HepG2 (cell line): ENCODE measurements around the gene EDEM1. TPM values are rescaled to one million over a fixed set of nuclear protein-coding genes. Genes with fewer than 3 reads are reported as not detected.

Source experiments
- ATAC-seq: fragments of 200-7000 bp; cut with Tn5 transposase; 3 replicates; pipeline ENCODE4 v1.9.1; 2020; ENCODE audit warnings: mild to moderate bottlenecking, moderate library complexity
- BruUV-seq: library from RNA; stranded (reverse); fragments of 400-500 nt; replicated peaks from 2 replicates; lab custom pipeline; 2021; lab: Mats Ljungman, UMichigan
- CTCF ChIA-PET: fragments of 300-600 bp; formaldehyde crosslinking; extraction: SDS; loops from one replicate; lab custom pipeline; 2021; ENCODE audit warnings: low total read pairs, inconsistent platforms, low intra/inter-chr PET ratio; lab: Yijun Ruan, JAX
- POLR2A ChIA-PET: fragments of 350-600 bp; sonication (Branson Sonifier 250); formaldehyde crosslinking; loops from one replicate; lab custom pipeline; 2020; ENCODE audit warnings: antibody characterized with exemption, inconsistent platforms; lab: Yijun Ruan, JAX
- DNase-seq: peaks from one replicate; pipeline ENCODE4 v3.0.0-alpha.2; 2015; ENCODE audit warnings: low spot score
- FAIRE-seq: peaks from 3 replicates; lab custom pipeline; 2011; peaks lifted over from hg19 to GRCh38; lab: Jason Lieb, UNC
- H2AFZ ChIP-seq: one replicate; pipeline ENCODE4 v1.6.1; 2011; ENCODE audit warnings: low read length, inconsistent platforms
- H3K27ac ChIP-seq: fragments of 300-600 bp; 3 replicates; pipeline ENCODE4 v1.8.0; 2011; ENCODE audit warnings: mixed run types, mild to moderate bottlenecking, mixed read lengths, low read length, inconsistent platforms; ENCODE audit not compliant: insufficient read depth; ENCODE audit errors: extremely low read length
- H3K27me3 ChIP-seq, 2 experiments: fragments of 200-600 bp in 1 of 2; 2 replicates in 1 of 2; 3 replicates in 1 of 2; pipeline versions ENCODE4 v1.6.0 to v1.8.0; 2011; ENCODE audit warnings: low read length in 2 of 2, mild to moderate bottlenecking in 2 of 2, moderate library complexity in 2 of 2, inconsistent platforms in 1 of 2; ENCODE audit not compliant: insufficient read depth in 2 of 2, control insufficient read depth in 1 of 2
- H3K36me3 ChIP-seq, 2 experiments: fragments of 200-600 bp in 1 of 2; replicated peaks in 1 of 2; 2 replicates in 1 of 2; 3 replicates in 1 of 2; pipeline versions ENCODE4 v1.5.1 to v1.8.0; 2011; ENCODE audit warnings: low read length in 2 of 2, inconsistent platforms in 1 of 2; ENCODE audit not compliant: insufficient read depth in 2 of 2, control insufficient read depth in 1 of 2
- H3K4me1 ChIP-seq: 2 replicates; pipeline ENCODE4 v1.5.1; 2012; ENCODE audit warnings: low read length, inconsistent platforms; ENCODE audit not compliant: insufficient read depth
- H3K4me2 ChIP-seq: 2 replicates; pipeline ENCODE4 v1.6.0; 2011; ENCODE audit warnings: low read depth, low read length, inconsistent platforms
- H3K4me3 ChIP-seq, 3 experiments: fragments of 200-600 bp in 1 of 3; sonication (generic), shearing (Covaris generic) in 1 of 3; replicated peaks in 1 of 3; 2 replicates each; pipeline ENCODE4 v1.5.1; 2011 to 2016; ENCODE audit warnings: low read length in 3 of 3, inconsistent platforms in 2 of 3, low read depth in 2 of 3, mild to moderate bottlenecking in 2 of 3, control low read depth in 1 of 3, mixed read lengths in 1 of 3; ENCODE audit not compliant: insufficient read depth in 1 of 3
- H3K79me2 ChIP-seq: one replicate; pipeline ENCODE4 v1.6.1; 2011; ENCODE audit warnings: low read length, inconsistent platforms; ENCODE audit not compliant: insufficient read depth
- H3K9ac ChIP-seq: 2 replicates; pipeline ENCODE4 v1.6.0; 2011; ENCODE audit warnings: mild to moderate bottlenecking, low read depth, low read length, inconsistent platforms; ENCODE audit not compliant: insufficient read depth
- H3K9me3 ChIP-seq: 2 replicates; pipeline ENCODE4 v1.5.1; 2012; ENCODE audit warnings: mild to moderate bottlenecking, low read length
- H4K20me1 ChIP-seq: 2 replicates; pipeline ENCODE4 v1.6.0; 2011; ENCODE audit warnings: inconsistent platforms, mild to moderate bottlenecking, low read length, moderate library complexity; ENCODE audit not compliant: insufficient read depth
- MEIS2 ChIP-seq: sonication (generic); formaldehyde crosslinking; IDR thresholded peaks from 2 replicates; pipeline ENCODE4 v1.9.0; 2021; ENCODE audit warnings: mild to moderate bottlenecking, missing genetic modification reagents
- MTA3 ChIP-seq: sonication (generic); formaldehyde crosslinking; IDR thresholded peaks from 2 replicates; pipeline ENCODE4 v1.4.0; 2020; ENCODE audit warnings: missing genetic modification reagents
- MYC ChIP-seq: sonication (generic); formaldehyde crosslinking; IDR thresholded peaks from 2 replicates; pipeline ENCODE4 v1.9.0; 2021; ENCODE audit warnings: missing genetic modification reagents, borderline replicate concordance
- NFKBIZ ChIP-seq: IDR thresholded peaks from 2 replicates; pipeline ENCODE4 v1.6.1; 2018; ENCODE audit warnings: missing genetic modification reagents, missing compliant biosample characterization
- PITX1 ChIP-seq: sonication (generic); formaldehyde crosslinking; IDR thresholded peaks from 2 replicates; pipeline ENCODE4 v1.5.1; 2020; ENCODE audit warnings: mild to moderate bottlenecking, missing genetic modification reagents
- POLR2A ChIP-seq, 2 experiments: IDR thresholded peaks; 2 replicates each; pipeline ENCODE4 v1.6.1; 2011; ENCODE audit warnings: low read depth in 2 of 2, low read length in 2 of 2, mild to moderate bottlenecking in 1 of 2, moderate library complexity in 1 of 2; ENCODE audit not compliant: insufficient read depth in 1 of 2
- POLR2AphosphoS5 ChIP-seq: IDR thresholded peaks from 2 replicates; pipeline ENCODE4 v1.6.1; 2012; ENCODE audit warnings: low read depth, low read length
- POLR2G ChIP-seq: fragments of 200-400 bp; formaldehyde crosslinking; IDR thresholded peaks from 2 replicates; pipeline ENCODE4 v1.6.1; 2018; ENCODE audit warnings: mild to moderate bottlenecking, low read depth, low read length, moderate library complexity
- PPARG ChIP-seq: conservative IDR thresholded peaks from 2 replicates; pipeline ENCODE4 v1.6.1; 2016; ENCODE audit warnings: missing biosample characterization, missing genetic modification reagents
- ZMYM3 ChIP-seq: sonication (generic); formaldehyde crosslinking; IDR thresholded peaks from 2 replicates; pipeline ENCODE4 v1.5.1; 2020; ENCODE audit warnings: mild to moderate bottlenecking, missing genetic modification reagents
- ZNF629 ChIP-seq: sonication (generic); formaldehyde crosslinking; conservative IDR thresholded peaks from 2 replicates; pipeline ENCODE4 v1.5.0; 2020; ENCODE audit warnings: missing genetic modification reagents
- ZNF777 ChIP-seq: sonication (generic); formaldehyde crosslinking; IDR thresholded peaks from 2 replicates; pipeline ENCODE4 v1.4.0; 2020; ENCODE audit warnings: missing genetic modification reagents
- ZSCAN21 ChIP-seq: sonication (generic); formaldehyde crosslinking; IDR thresholded peaks from 2 replicates; pipeline ENCODE4 v1.8.0; 2022; ENCODE audit warnings: mild to moderate bottlenecking, missing genetic modification reagents, moderate library complexity, borderline replicate concordance
- WGBS: methylation state at CpG from one replicate; pipeline ENCODE4 v1.1.6; 2017; ENCODE audit warnings: low lambda C conversion rate; 5-methylcytosine and 5-hydroxymethylcytosine counted together
- in situ Hi-C: cut with HindIII; loops from 2 replicates; pipeline ENCODE4 v1.10.0; 2017; ENCODE audit warnings: low pct_unique_long_range_greater_than_20kb; ENCODE audit not compliant: extremely low pct_ligation_motif_present
- intact Hi-C: fragments of 100-400 bp; cut with micrococcal nuclease; formaldehyde crosslinking; loops from one replicate; pipeline ENCODE4 v1.10.0; 2022; ENCODE audit not compliant: unreplicated experiment
- polyA plus RNA-seq, 8 experiments: library from polyadenylated mRNA; depleted of rRNA in 3 of 8; stranded (reverse) in 7 of 8; unstranded in 1 of 8; fragments of >200 nt; fragmentation: Illumina TruSeq in 4 of 8; extraction: Trizol in 4 of 8; gene quantifications; 2 replicates each; pipeline versions ENCODE4 v1.2.1 to v1.2.3, GENCODE V29; 2011 to 2016; ENCODE audit warnings: low read depth in 4 of 8, missing spikeins in 1 of 8, mixed read lengths in 1 of 8; ENCODE audit not compliant: insufficient read depth in 1 of 8
- total RNA-seq, 5 experiments: library from RNA; depleted of rRNA; stranded (reverse); fragments of >200 nt; fragmentation: Illumina TruSeq; extraction: Trizol; gene quantifications; 2 replicates each; pipeline ENCODE4 v1.2.3, GENCODE V29; 2016; ENCODE audit warnings: low read depth in 1 of 5
- TF ChIP-seq, protein P1 (sequence below): sonication (generic); formaldehyde crosslinking; IDR thresholded peaks from 2 replicates; pipeline ENCODE4 v1.4.0; 2020; ENCODE audit warnings: missing genetic modification reagents

Gene EDEM1
- total and polyA plus RNA-seq, 2 of the 13 experiments (the other 11 are each of a cell fraction or from before 2014, with no cell fraction given): 13.8 to 25.8 TPM

DNA sequence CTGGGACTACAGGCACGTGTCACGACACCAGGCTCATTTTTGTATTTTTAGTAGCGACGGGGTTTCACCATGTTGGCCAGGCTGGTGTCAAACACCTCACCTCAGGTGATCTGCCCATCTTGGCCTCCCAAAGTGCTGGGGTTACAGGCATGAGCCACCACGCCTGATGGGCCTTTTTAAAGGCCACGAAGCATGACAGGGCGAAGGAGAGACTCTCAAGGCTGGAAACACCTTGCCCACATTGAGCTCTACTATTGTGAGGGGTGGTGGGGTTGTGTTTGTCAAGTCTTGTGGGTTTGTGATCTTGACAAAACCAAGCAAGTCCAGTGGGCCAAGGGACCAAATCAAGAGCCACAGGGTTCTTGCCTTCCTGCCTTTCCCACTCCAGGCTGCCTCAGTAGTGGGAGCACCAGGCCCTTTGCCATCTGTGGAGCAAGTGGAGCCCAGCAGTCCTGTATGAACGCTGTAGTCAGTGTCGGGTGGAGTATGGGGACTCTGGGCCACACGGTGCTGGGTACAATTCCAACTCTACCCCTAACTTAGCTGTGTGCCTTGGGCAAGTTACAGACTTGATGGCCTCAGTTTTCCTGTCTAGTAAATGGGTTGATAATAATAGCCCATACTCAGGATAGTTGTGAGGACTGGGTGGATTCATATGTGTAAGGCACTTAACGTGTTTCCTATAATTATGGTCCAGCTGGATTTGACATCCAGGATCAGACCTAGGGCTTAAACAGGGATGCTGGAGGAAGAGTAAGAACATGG is 33.3 kb downstream of the EDEM1 start:
- POLR2A ChIA-PET: no interaction called here
- peak; percentile 46 for ATAC-seq

DNA sequence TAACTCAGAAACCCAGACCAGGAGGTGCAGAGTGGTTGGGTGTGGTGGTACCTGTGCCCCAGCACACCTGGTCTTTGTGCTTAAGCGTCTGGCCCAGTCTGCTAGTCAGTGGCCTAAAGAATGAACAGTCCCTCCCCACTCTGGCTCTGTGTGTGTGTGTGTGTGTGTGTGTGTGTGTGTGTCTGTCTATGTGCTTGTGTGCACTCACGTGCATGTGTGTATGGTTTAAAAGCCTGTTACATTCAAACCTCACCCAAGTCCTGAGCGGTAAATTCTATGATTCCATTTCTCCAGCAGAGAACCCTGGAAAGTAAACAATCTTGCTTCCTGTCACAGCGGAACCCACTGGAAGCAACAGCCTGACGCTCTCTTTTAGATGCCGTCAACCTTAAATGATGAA is 34.2 kb downstream of the EDEM1 start:
- CTCF ChIA-PET: no interaction called here
- ATAC-seq (peak; percentile 33; the same call in 2 of the 3 replicates), DNase-seq (no peak), FAIRE-seq (no peak)
- no peak overlapping the region for H2AFZ ChIP-seq
- 54% methylated on average over 5 of the region's 6 CpGs for WGBS
- no peak overlapping the region for H3K27ac ChIP-seq
- POLR2A ChIA-PET: no interaction called here
- intact Hi-C loops (no loop called here), in situ Hi-C loops (no loop called here)
- H3K4me2 ChIP-seq: no peak overlapping the region
- H4K20me1 ChIP-seq: no peaks in the 10 kb centered on the region
- peaks cover 17% of the 10 kb centered on the region for H3K4me1 ChIP-seq
- BruUV-seq: no TSS peak
- H3K9ac ChIP-seq: no peak overlapping the region
- no peaks in the 10 kb centered on the region for H3K9me3 ChIP-seq
- H3K4me3 ChIP-seq: no peak overlapping the region
- no peaks in the 10 kb centered on the region for H3K27me3 ChIP-seq
- peaks cover 7 to 12% of the 10 kb centered on the region in 2 experiments; a peak in 3 of 5 replicates for H3K36me3 ChIP-seq
- no peaks in the 10 kb centered on the region for H3K79me2 ChIP-seq
- TF ChIP-seq MTA3 (CRISPR knock-in tag): no peak
- TF ChIP-seq MYC (CRISPR knock-in tag): no peak
- no peak for TF ChIP-seq ZNF777 (CRISPR knock-in tag)
- TF ChIP-seq PITX1: no peak
- no peak for TF ChIP-seq ZSCAN21 (CRISPR knock-in tag)
- no peak for TF ChIP-seq MEIS2 (CRISPR knock-in tag)
- no peak for TF ChIP-seq PPARG (CRISPR knock-in tag)

More for the DNA sequence above, 33.3 kb downstream of the EDEM1 start:
- 94% methylated on average over 8 of the region's 11 CpGs for WGBS
- DNase-seq: no peak
- no peaks in the 10 kb centered on the region for H3K9me3 ChIP-seq
- H3K27me3 ChIP-seq: no peaks in the 10 kb centered on the region
- FAIRE-seq: no peak
- in situ Hi-C loops: no loop called here
- 0 out of 2 replicates have a peak, but pooled peaks have one; percentile 9 for TF ChIP-seq POLR2AphosphoS5
- TF ChIP-seq, protein P1, sequence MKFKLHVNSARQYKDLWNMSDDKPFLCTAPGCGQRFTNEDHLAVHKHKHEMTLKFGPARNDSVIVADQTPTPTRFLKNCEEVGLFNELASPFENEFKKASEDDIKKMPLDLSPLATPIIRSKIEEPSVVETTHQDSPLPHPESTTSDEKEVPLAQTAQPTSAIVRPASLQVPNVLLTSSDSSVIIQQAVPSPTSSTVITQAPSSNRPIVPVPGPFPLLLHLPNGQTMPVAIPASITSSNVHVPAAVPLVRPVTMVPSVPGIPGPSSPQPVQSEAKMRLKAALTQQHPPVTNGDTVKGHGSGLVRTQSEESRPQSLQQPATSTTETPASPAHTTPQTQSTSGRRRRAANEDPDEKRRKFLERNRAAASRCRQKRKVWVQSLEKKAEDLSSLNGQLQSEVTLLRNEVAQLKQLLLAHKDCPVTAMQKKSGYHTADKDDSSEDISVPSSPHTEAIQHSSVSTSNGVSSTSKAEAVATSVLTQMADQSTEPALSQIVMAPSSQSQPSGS: no peak
- TF ChIP-seq ZNF629 (CRISPR knock-in tag): peak; percentile 92
- TF ChIP-seq POLR2A (IDR thresholded peaks at IDR 0.05; ENCODE audit: insufficient read depth in 1 of 2, low read depth in 2 of 2, low read length in 2 of 2): peak in 1 of 2 experiments; percentile 37; a peak in 1 of 4 replicates
- 0 out of 2 replicates have a peak, but pooled peaks have one; percentile 21 for TF ChIP-seq POLR2G
- no peak for TF ChIP-seq NFKBIZ (CRISPR knock-in tag)
- peak; percentile 35; the same call in 1 of the 2 replicates for TF ChIP-seq ZMYM3
- intact Hi-C loops: no loop called here
- H3K36me3 ChIP-seq: peaks cover 9 to 18% of the 10 kb centered on the region in 2 experiments; a peak in 4 of 5 replicates
- H3K9ac ChIP-seq: no peak overlapping the region
- CTCF ChIA-PET: no interaction called here
- H4K20me1 ChIP-seq: no peaks in the 10 kb centered on the region
- no peak overlapping the region for H2AFZ ChIP-seq
- no peak overlapping the region for H3K27ac ChIP-seq
- H3K4me3 ChIP-seq: no peak overlapping the region
- H3K4me2 ChIP-seq: no peak overlapping the region
- peaks cover 18% of the 10 kb centered on the region for H3K4me1 ChIP-seq
- no TSS peak for BruUV-seq
- H3K79me2 ChIP-seq: no peaks in the 10 kb centered on the region
